GM19467 (cell line): ENCODE data around the gene ARHGAP10.
"Not testable (repeated sequence)": the region's sequence is repeated elsewhere in the genome, so short reads cannot be mapped to it uniquely, and the experiment has no call there.

Experiments
- ATAC-seq: cut with Tn5 transposase; IDR thresholded peaks from one replicate; pipeline ENCODE4 v1.9.1; 2021; ENCODE audit warnings: mild to moderate bottlenecking, moderate library complexity; ENCODE audit not compliant: unreplicated experiment

ARHGAP10 gene

GRCh38 chr4:148078061-148078460, 346.2 kb downstream of the ARHGAP10 start:
- no peak for ATAC-seq

- no peak for ATAC-seq
These were observed 348.1 kb downstream of the ARHGAP10 start for GRCh38 chr4:148079961-148080360.

- ATAC-seq: no peak
These were observed 349.4 kb downstream of the ARHGAP10 start for GRCh38 chr4:148081267-148081666.

- ATAC-seq: no peak
These were observed 349.9 kb downstream of the ARHGAP10 start for GRCh38 chr4:148081745-148082144.

GRCh38 chr4:148083073-148083472, 351.2 kb downstream of the ARHGAP10 start:
- not testable (repeated sequence) for ATAC-seq

GRCh38 chr4:148089624-148090023, 357.7 kb downstream of the ARHGAP10 start:
- ATAC-seq: no peak

- ATAC-seq: no peak
These were observed 358.1 kb downstream of the ARHGAP10 start for GRCh38 chr4:148090029-148090428.

GRCh38 chr4:148090503-148091476, 358.9 kb downstream of the ARHGAP10 start:
- ATAC-seq: no peak

- ATAC-seq: no peak
These were observed 360.0 kb downstream of the ARHGAP10 start for GRCh38 chr4:148091896-148092295.

- no peak for ATAC-seq
These were observed 360.6 kb downstream of the ARHGAP10 start for GRCh38 chr4:148092316-148093014.

GRCh38 chr4:148093065-148093464, 361.2 kb downstream of the ARHGAP10 start:
- no peak for ATAC-seq

GRCh38 chr4:148094149-148094548, 362.3 kb downstream of the ARHGAP10 start:
- no peak for ATAC-seq

- no peak for ATAC-seq
These were observed 363.5 kb downstream of the ARHGAP10 start for GRCh38 chr4:148095346-148095923.

GRCh38 chr4:148097801-148098200, 365.9 kb downstream of the ARHGAP10 start:
- ATAC-seq: no peak

- no peak for ATAC-seq
These were observed 369.3 kb downstream of the ARHGAP10 start for GRCh38 chr4:148101235-148101634.

GRCh38 chr4:148101790-148102189, 369.9 kb downstream of the ARHGAP10 start:
- no peak for ATAC-seq

- no peak for ATAC-seq
These were observed 371.9 kb downstream of the ARHGAP10 start for GRCh38 chr4:148103597-148104355.

- no peak for ATAC-seq
These were observed 376.9 kb downstream of the ARHGAP10 start for GRCh38 chr4:148108766-148109165.

GRCh38 chr4:148109216-148109615, 377.3 kb downstream of the ARHGAP10 start:
- ATAC-seq: no peak

GRCh38 chr4:148110169-148110568, 378.3 kb downstream of the ARHGAP10 start:
- no peak for ATAC-seq
